Measurements from ENCODE around the gene PCP2. TPM values are rescaled to one million over a fixed set of nuclear protein-coding genes. Genes with fewer than 3 reads are reported as not detected.

Gene PCP2
- total RNA-seq (2021), result not detected in 2 replicates
- long read RNA-seq, partial matches to known transcripts, result 0 of 1 reads
- long read RNA-seq, other reads (novel, unspliced or antisense), result 1 of 1 reads

DNA sequence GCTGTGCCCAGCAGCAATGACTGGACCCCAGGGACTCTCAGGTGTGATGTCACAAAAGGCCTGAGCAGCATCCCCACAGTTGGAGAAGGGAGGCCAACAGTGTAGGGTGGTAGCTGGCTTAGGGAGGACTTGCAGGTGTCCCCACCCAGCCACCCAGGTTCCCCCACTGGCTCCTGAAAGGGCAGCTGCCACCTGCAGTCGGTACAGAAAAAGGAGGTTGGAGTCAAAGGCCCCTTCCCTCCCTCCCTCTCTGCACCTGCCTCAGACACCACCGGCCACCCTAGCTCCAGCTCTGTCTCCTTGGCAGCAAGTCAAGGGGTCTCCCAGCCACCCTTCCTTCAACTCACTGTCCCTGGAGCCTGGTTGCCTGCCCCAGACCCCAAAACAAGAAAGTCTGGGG lies at the start of gene PCP2:
TSS of gene PCP2 (minus strand) at position 22 of the 400 bp plus-strand sequence. CDS start 262 bp downstream, outside the sequence.
- Histone ChIP-seq H3K23me2 (ENCODE audit: insufficient read length, low read depth, low read length, poor library complexity, severe bottlenecking) (peaks cover 12% of the 10 kb centered on the region), H4K20me1 (ENCODE audit: control insufficient read depth, insufficient read depth, insufficient read length) (no peaks in the 10 kb centered on the region), H4K91ac (ENCODE audit: insufficient read length, low read depth, low read length) (no peak within 1 kb of the TSS), H3K56ac (ENCODE audit: insufficient read length, low read depth, low read length) (no peak within 1 kb of the TSS), H2AFZ (ENCODE audit: low read length) (no peak within 1 kb of the TSS), H3K27ac (ENCODE audit: insufficient read length, low read depth, low read length) (no peak within 1 kb of the TSS), H2BK15ac (ENCODE audit: low read depth, low read length) (no peak within 1 kb of the TSS), H2BK120ac (ENCODE audit: low read depth, low read length, poor library complexity, severe bottlenecking) (no peak within 1 kb of the TSS), H2BK5ac (ENCODE audit: insufficient read length, low read length) (no peak within 1 kb of the TSS), H3K79me1 (ENCODE audit: insufficient read depth, low read depth, low read length, poor library complexity, severe bottlenecking) (peaks cover 5% of the 10 kb centered on the region), H2AK5ac (ENCODE audit: insufficient read length, low read length) (no peak within 1 kb of the TSS), H3K4me1 (ENCODE audit: insufficient read depth, low read length) (no peaks in the 10 kb centered on the region), H3K27me3 (ENCODE audit: insufficient read depth, low read length) (peaks cover 16% of the 10 kb centered on the region; the same call in 1 of the 2 replicates), H3K79me2 (ENCODE audit: insufficient read depth, low read length) (peaks cover 13% of the 10 kb centered on the region; the same call in 1 of the 2 replicates), H4K5ac (ENCODE audit: insufficient read length, low read depth, low read length) (no peak within 1 kb of the TSS), H3K18ac (ENCODE audit: insufficient read length, low read depth, low read length) (no peak within 1 kb of the TSS), H3K4me2 (ENCODE audit: insufficient read depth, insufficient read length, low read length) (no peak within 1 kb of the TSS), H3K23ac (ENCODE audit: insufficient read length, low read depth, low read length) (no peak within 1 kb of the TSS), H2BK12ac (ENCODE audit: insufficient read length, low read depth, low read length) (no peak within 1 kb of the TSS), H3T11ph (ENCODE audit: low read length) (no peak within 1 kb of the TSS), H3K9me3 (ENCODE audit: control insufficient read depth, low read depth, low read length) (no peaks in the 10 kb centered on the region), H2BK20ac (ENCODE audit: low read depth, low read length, poor library complexity, severe bottlenecking) (no peak within 1 kb of the TSS), H4K8ac (replicated peaks; ENCODE audit: insufficient read length, low read depth, low read length) (no peak within 1 kb of the TSS), H3K9ac (ENCODE audit: extremely low read depth, insufficient read length, low read length) (no peak within 1 kb of the TSS), H3K14ac (ENCODE audit: insufficient read depth, low read length) (no peak within 1 kb of the TSS), H3K4ac (ENCODE audit: low read depth, low read length) (no peak within 1 kb of the TSS)
- Mint-ChIP-seq H3K4me3 (peak within 1 kb of the TSS in 1 of 2 experiments; percentile 38; a peak in 2 of 5 replicates), H3K36me3 (ENCODE audit: insufficient read depth in 1 of 3, low read depth in 3 of 3) (peaks cover 0 to 8% (median 7%) of the 10 kb centered on the region in 3 experiments; a peak in 4 of 7 replicates), H3K4me1 (peaks cover 9 to 24% of the 10 kb centered on the region in 2 experiments), H3K9me3 (no peaks in the 10 kb centered on the region; a peak in 1 of 5 replicates), H3K27ac (no peak within 1 kb of the TSS), H3K27me3 (ENCODE audit: low read depth) (peaks cover 30% of the 10 kb centered on the region)
- TF ChIP-seq, protein P1, sequence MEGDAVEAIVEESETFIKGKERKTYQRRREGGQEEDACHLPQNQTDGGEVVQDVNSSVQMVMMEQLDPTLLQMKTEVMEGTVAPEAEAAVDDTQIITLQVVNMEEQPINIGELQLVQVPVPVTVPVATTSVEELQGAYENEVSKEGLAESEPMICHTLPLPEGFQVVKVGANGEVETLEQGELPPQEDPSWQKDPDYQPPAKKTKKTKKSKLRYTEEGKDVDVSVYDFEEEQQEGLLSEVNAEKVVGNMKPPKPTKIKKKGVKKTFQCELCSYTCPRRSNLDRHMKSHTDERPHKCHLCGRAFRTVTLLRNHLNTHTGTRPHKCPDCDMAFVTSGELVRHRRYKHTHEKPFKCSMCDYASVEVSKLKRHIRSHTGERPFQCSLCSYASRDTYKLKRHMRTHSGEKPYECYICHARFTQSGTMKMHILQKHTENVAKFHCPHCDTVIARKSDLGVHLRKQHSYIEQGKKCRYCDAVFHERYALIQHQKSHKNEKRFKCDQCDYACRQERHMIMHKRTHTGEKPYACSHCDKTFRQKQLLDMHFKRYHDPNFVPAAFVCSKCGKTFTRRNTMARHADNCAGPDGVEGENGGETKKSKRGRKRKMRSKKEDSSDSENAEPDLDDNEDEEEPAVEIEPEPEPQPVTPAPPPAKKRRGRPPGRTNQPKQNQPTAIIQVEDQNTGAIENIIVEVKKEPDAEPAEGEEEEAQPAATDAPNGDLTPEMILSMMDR (conservative IDR thresholded peaks at IDR 0.05), result no peak
- WGBS (ENCODE audit: extremely low coverage, insufficient read length, low lambda C conversion rate), result no CpG with 5 or more reads among the region's 2 CpGs
- DNase-seq, result no peak
